Naive thymus-derived CD4-positive, alpha-beta T cell (primary cell): ENCODE data around the gene GTPBP10. TPM values are rescaled to one million over a fixed set of nuclear protein-coding genes. Genes with fewer than 3 reads are reported as not detected.

ENCODE experiments used
- ATAC-seq: fragments of 150-1000 bp; cut with Tn5 transposase; 2 replicates; pipeline ENCODE4 v1.10.0; 2021; ENCODE audit warnings: mild to moderate bottlenecking, moderate library complexity
- CTCF ChIA-PET: fragments of 350-600 bp; sonication (Branson Sonifier 250); formaldehyde crosslinking; loops from one replicate; lab custom pipeline; 2021; ENCODE audit warnings: antibody characterized with exemption; lab: Charles Lee
- POLR2A ChIA-PET: fragments of 350-600 bp; sonication (Branson Sonifier 250); formaldehyde crosslinking; loops from one replicate; lab custom pipeline; 2021; ENCODE audit warnings: antibody characterized with exemption, inconsistent platforms; lab: Charles Lee
- DNase-seq, 9 donors: peaks; one replicate each; pipeline versions ENCODE4 v3.0.0 to v3.0.0-alpha.2; 2020 to 2022; ENCODE audit warnings: mixed read lengths in 1 of 9
- H3K27ac ChIP-seq: one replicate; pipeline ENCODE4 v1.7.0; 2013; ENCODE audit warnings: mild to moderate bottlenecking, low read depth, low read length, moderate library complexity
- H3K27me3 ChIP-seq, 2 donors: one replicate each; pipeline ENCODE4 v1.7.0; 2013; ENCODE audit warnings: low read length in 2 of 2, mild to moderate bottlenecking in 2 of 2, moderate library complexity in 2 of 2; ENCODE audit not compliant: control insufficient read depth in 2 of 2, insufficient read depth in 2 of 2
- H3K36me3 ChIP-seq, 3 experiments: 1 replicate in 2 of 3; 2 replicates in 1 of 3; pipeline ENCODE4 v1.7.0; 2013; ENCODE audit warnings: low read length in 3 of 3, mild to moderate bottlenecking in 3 of 3, moderate library complexity in 1 of 3; ENCODE audit not compliant: insufficient read depth in 3 of 3, control insufficient read depth in 2 of 3
- H3K4me1 ChIP-seq, 2 donors: one replicate each; pipeline ENCODE4 v1.7.0; 2013; ENCODE audit warnings: low read length in 2 of 2, mild to moderate bottlenecking in 2 of 2, moderate library complexity in 1 of 2; ENCODE audit not compliant: control insufficient read depth in 2 of 2, insufficient read depth in 2 of 2
- H3K4me3 ChIP-seq: 2 replicates; pipeline ENCODE4 v1.7.0; 2013; ENCODE audit warnings: mild to moderate bottlenecking, low read length
- H3K9me3 ChIP-seq, 3 experiments: 1 replicate in 2 of 3; 2 replicates in 1 of 3; pipeline ENCODE4 v1.7.0; 2013; ENCODE audit warnings: low read length in 3 of 3; ENCODE audit not compliant: control insufficient read depth in 2 of 3
- H3K27ac Mint-ChIP-seq, 9 donors: one replicate each; pipeline ENCODE4 v1.8.0; 2020 to 2022; ENCODE audit warnings: mixed read lengths in 9 of 9, mild to moderate bottlenecking in 8 of 9, moderate library complexity in 5 of 9, inconsistent platforms in 2 of 9
- H3K27me3 Mint-ChIP-seq, 5 donors: one replicate each; pipeline ENCODE4 v1.8.0; 2021 to 2022; ENCODE audit warnings: mixed read lengths in 5 of 5, mild to moderate bottlenecking in 1 of 5
- H3K36me3 Mint-ChIP-seq, 5 donors: one replicate each; pipeline ENCODE4 v1.8.0; 2020 to 2022; ENCODE audit warnings: mixed read lengths in 5 of 5, mild to moderate bottlenecking in 3 of 5, inconsistent platforms in 1 of 5
- H3K4me1 Mint-ChIP-seq, 7 donors: one replicate each; pipeline ENCODE4 v1.8.0; 2020 to 2022; ENCODE audit warnings: mixed read lengths in 7 of 7, mild to moderate bottlenecking in 3 of 7, inconsistent platforms in 1 of 7
- H3K4me3 Mint-ChIP-seq, 10 donors: one replicate each; pipeline ENCODE4 v1.8.0; 2020 to 2022; ENCODE audit warnings: mild to moderate bottlenecking in 10 of 10, mixed read lengths in 10 of 10, moderate library complexity in 6 of 10, inconsistent platforms in 2 of 10
- H3K9me3 Mint-ChIP-seq, 11 donors: one replicate each; pipeline ENCODE4 v1.8.0; 2020 to 2022; ENCODE audit warnings: mixed read lengths in 11 of 11, mild to moderate bottlenecking in 4 of 11, inconsistent platforms in 1 of 11, moderate library complexity in 1 of 11
- intact Hi-C, 2 donors: fragments of 100-400 bp; cut with micrococcal nuclease; formaldehyde crosslinking; loops; one replicate each; pipeline ENCODE4 v1.15.1; 2023
- polyA plus RNA-seq, 2 donors: library from polyadenylated mRNA; unstranded; fragments of 300-500 nt; fragmentation: Illumina TruSeq; gene quantifications; one replicate each; pipeline ENCODE4 v1.2.3, GENCODE V29; 2021
- total RNA-seq, 6 experiments: library from RNA in 5 of 6; stranded (reverse) in 5 of 6; gene quantifications; 1 replicate in 5 of 6; 2 replicates in 1 of 6; pipeline ENCODE4 v1.2.3 and lab custom pipeline; 2021 to 2026

Gene GTPBP10
- total and polyA plus RNA-seq, 7 experiments from 2014 or later, result 21.5 to 51.4 (median 42.1) TPM

DNA sequence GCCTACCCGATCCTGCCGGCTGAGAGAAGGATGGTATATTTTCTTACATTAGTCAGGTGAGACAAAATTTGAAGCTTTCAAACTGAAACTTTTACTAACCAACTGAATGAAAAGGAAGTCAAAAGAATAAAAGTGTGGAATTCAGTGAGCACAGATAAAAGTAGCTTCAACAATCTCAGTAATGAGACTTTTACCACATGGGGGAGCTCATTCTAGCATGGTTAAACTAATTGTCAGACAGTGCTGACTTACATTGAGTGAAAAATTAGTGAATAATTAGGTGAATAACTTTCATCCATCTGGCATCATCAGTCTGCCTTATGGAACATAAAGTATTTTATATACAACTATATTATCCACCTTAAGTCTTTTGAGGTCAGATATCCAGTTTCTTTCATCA lies 33.8 kb upstream of the GTPBP10 start:
- H3K4me1 ChIP-seq, result no peaks in the 10 kb centered on the region
- H3K4me3 ChIP-seq, result no peak overlapping the region
- no peaks in the 10 kb centered on the region for H3K36me3 ChIP-seq
- H3K9me3 Mint-ChIP-seq, result no peaks in the 10 kb centered on the region
- H3K27me3 Mint-ChIP-seq, result peaks cover 21 to 46% (median 25%) of the 10 kb centered on the region in 5 donors
- intact Hi-C loops, result loop anchor here (1.0 to 2.0 kb wide), 2 partner anchors 114 to 115 kb away; no protein-coding TSS in a partner anchor
- ChIA-PET POLR2A (no interaction called here), CTCF (interaction anchor here (0.7 to 1.3 kb wide), 5 partner anchors 14 to 123 kb away, joined by 3 to 5 read pairs (median 3); no protein-coding TSS in a partner anchor)
- H3K27me3 ChIP-seq, result peaks cover 0 to 5% of the 10 kb centered on the region in 2 donors
- no peak overlapping the region for H3K4me3 Mint-ChIP-seq
- no peak overlapping the region for H3K27ac ChIP-seq
- H3K4me1 Mint-ChIP-seq, result no peaks in the 10 kb centered on the region
- H3K27ac Mint-ChIP-seq, result peak overlapping the region in 1 of 9 donors; percentile 20
- DNase-seq (peak in 3 of 9 donors; percentile 7 to 13 (median 10)), ATAC-seq (no peak)
- no peaks in the 10 kb centered on the region for H3K36me3 Mint-ChIP-seq
- no peaks in the 10 kb centered on the region for H3K9me3 ChIP-seq

GRCh38 chr7:90313907-90314306 lies 32.6 kb upstream of the GTPBP10 start:
- H3K4me1 Mint-ChIP-seq, result no peaks in the 10 kb centered on the region
- ATAC-seq (no peak), DNase-seq (no peak)
- intact Hi-C loops, result loop anchor here in 1 of 2 donors (2.0 kb wide), 1 partner anchor 113 kb away; no protein-coding TSS in a partner anchor
- POLR2A ChIA-PET, result no interaction called here
- Histone ChIP-seq H3K36me3 (no peaks in the 10 kb centered on the region), H3K27ac (no peak overlapping the region), H3K27me3 (peaks cover 0 to 5% of the 10 kb centered on the region in 2 donors), H3K4me3 (no peak overlapping the region), H3K9me3 (no peaks in the 10 kb centered on the region), H3K4me1 (no peaks in the 10 kb centered on the region)
- no peaks in the 10 kb centered on the region for H3K36me3 Mint-ChIP-seq
- no peak overlapping the region for H3K27ac Mint-ChIP-seq
- peaks cover 24 to 47% (median 31%) of the 10 kb centered on the region in 5 donors for H3K27me3 Mint-ChIP-seq
- H3K9me3 Mint-ChIP-seq, result no peaks in the 10 kb centered on the region
- CTCF ChIA-PET, result interaction anchor here (0.8 kb wide), 1 partner anchor 1993 kb away, joined by 3 read pairs; no protein-coding TSS in a partner anchor
- H3K4me3 Mint-ChIP-seq, result no peak overlapping the region

DNA sequence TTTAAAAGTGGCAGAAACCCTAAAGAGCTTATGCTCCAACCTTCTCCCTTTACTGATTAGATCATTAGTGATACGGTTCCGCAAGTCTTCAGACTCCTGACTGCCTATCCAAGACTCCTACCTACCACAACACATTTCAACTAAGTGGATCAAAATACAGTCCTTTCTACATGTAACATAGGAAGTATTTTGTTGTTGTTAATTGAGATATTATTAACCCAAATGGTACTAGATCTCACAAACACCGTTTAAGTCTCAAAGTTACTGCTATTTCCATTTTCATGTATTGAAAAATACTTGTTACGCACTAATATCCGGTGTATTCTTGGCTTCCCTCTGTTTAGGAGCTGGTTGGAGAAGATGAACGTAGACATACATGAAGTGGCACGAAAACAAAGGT lies 26.5 kb upstream of the GTPBP10 start:
- ChIA-PET CTCF (no interaction called here), POLR2A (no interaction called here)
- Mint-ChIP-seq H3K4me1 (peaks cover 9 to 18% (median 15%) of the 10 kb centered on the region in 7 donors), H3K27me3 (peaks cover 52 to 71% (median 68%) of the 10 kb centered on the region in 5 donors), H3K36me3 (peaks cover 0 to 4% (median 0%) of the 10 kb centered on the region in 5 donors), H3K9me3 (no peaks in the 10 kb centered on the region), H3K4me3 (peak overlapping the region in 4 of 10 donors; percentile 39 to 48 (median 46)), H3K27ac (no peak overlapping the region)
- DNase-seq (no peak), ATAC-seq (no peak)
- H3K9me3 ChIP-seq, result no peaks in the 10 kb centered on the region
- H3K4me1 ChIP-seq, result no peaks in the 10 kb centered on the region
- no peaks in the 10 kb centered on the region for H3K36me3 ChIP-seq
- intact Hi-C loops, result no loop called here
- peaks cover 0 to 10% of the 10 kb centered on the region in 2 donors for H3K27me3 ChIP-seq
- no peak overlapping the region for H3K27ac ChIP-seq
- no peak overlapping the region for H3K4me3 ChIP-seq

DNA sequence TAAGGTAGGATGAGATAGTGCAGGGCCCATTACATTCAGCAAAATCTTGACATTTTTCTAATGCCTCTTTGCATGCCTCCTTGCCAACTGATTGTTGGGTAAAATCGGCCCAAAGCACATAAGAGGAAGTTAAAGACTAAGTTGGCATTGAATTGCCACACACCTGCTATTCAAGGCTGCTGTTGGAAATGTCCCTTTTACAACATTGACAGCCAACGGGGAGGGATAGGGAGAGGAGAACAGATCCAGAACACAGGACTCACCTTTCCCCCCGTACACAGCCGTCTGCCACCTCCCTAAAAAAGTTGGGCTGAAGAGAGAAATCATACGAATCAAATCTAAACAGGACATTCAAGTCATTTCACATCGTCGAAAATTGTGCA lies 26.1 kb upstream of the GTPBP10 start:
- Mint-ChIP-seq H3K27me3 (peaks cover 55 to 69% (median 67%) of the 10 kb centered on the region in 5 donors), H3K4me3 (peak overlapping the region in 8 of 10 donors; percentile 39 to 64 (median 48)), H3K4me1 (peaks cover 9 to 18% (median 15%) of the 10 kb centered on the region in 7 donors), H3K36me3 (peaks cover 0 to 4% (median 0%) of the 10 kb centered on the region in 5 donors), H3K9me3 (no peaks in the 10 kb centered on the region), H3K27ac (no peak overlapping the region)
- Histone ChIP-seq H3K27me3 (peaks cover 0 to 10% of the 10 kb centered on the region in 2 donors), H3K36me3 (no peaks in the 10 kb centered on the region), H3K4me3 (no peak overlapping the region), H3K4me1 (no peaks in the 10 kb centered on the region), H3K27ac (no peak overlapping the region), H3K9me3 (no peaks in the 10 kb centered on the region)
- ChIA-PET POLR2A (no interaction called here), CTCF (no interaction called here)
- ATAC-seq (no peak), DNase-seq (no peak)
- intact Hi-C loops, result no loop called here

GRCh38 chr7:90320801-90321494 lies 25.6 kb upstream of the GTPBP10 start, which contains the start of gene FAM237B:
TSS of gene FAM237B (minus strand) at chr7:90321304. CDS start at chr7:90319748, 1,556 bp downstream.
- H3K36me3 Mint-ChIP-seq, result peaks cover 0 to 4% (median 0%) of the 10 kb centered on the region in 5 donors
- peak within 1 kb of the TSS in 9 of 10 donors; percentile 11 to 78 (median 48) for H3K4me3 Mint-ChIP-seq
- ATAC-seq, result no peak
- DNase-seq, result no peak
- intact Hi-C loops, result no loop called here
- ChIA-PET CTCF (no interaction called here), POLR2A (no interaction called here)
- Histone ChIP-seq H3K36me3 (no peaks in the 10 kb centered on the region), H3K4me1 (no peaks in the 10 kb centered on the region), H3K27me3 (peaks cover 0 to 10% of the 10 kb centered on the region in 2 donors), H3K9me3 (no peaks in the 10 kb centered on the region), H3K4me3 (no peak within 1 kb of the TSS), H3K27ac (no peak within 1 kb of the TSS)
- H3K27ac Mint-ChIP-seq, result no peak within 1 kb of the TSS
- peaks cover 9 to 18% (median 15%) of the 10 kb centered on the region in 7 donors for H3K4me1 Mint-ChIP-seq
- H3K27me3 Mint-ChIP-seq, result peaks cover 56 to 69% (median 65%) of the 10 kb centered on the region in 5 donors
- H3K9me3 Mint-ChIP-seq, result no peaks in the 10 kb centered on the region

DNA sequence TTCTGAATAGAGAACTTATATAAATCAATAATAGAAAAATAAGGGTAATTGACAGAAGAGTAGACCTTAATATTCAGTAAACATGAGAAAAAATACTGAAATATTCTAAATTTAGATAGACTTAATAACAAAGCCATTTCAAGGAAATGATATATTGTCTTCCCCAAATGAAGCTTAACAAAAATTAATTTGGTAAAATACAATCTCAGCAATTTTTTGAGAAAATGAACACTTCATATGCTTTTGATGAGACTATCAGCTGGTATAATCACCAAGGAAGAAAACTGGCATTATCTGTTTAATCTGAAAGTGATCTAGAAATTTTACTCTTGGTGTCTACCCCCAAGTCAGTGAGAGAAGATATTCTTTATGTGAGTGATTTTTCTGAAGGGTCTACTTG lies 23.7 kb upstream of the GTPBP10 start:
- no peaks in the 10 kb centered on the region for H3K36me3 ChIP-seq
- H3K27me3 ChIP-seq, result peaks cover 0 to 10% of the 10 kb centered on the region in 2 donors
- H3K4me1 ChIP-seq, result no peaks in the 10 kb centered on the region
- no peaks in the 10 kb centered on the region for H3K9me3 ChIP-seq
- Mint-ChIP-seq H3K4me3 (no peak overlapping the region), H3K36me3 (peaks cover 0 to 4% (median 0%) of the 10 kb centered on the region in 5 donors), H3K9me3 (no peaks in the 10 kb centered on the region), H3K4me1 (peaks cover 9 to 18% (median 15%) of the 10 kb centered on the region in 7 donors), H3K27me3 (peaks cover 47 to 54% (median 49%) of the 10 kb centered on the region in 5 donors), H3K27ac (no peak overlapping the region)
- DNase-seq (no peak), ATAC-seq (no peak)
- intact Hi-C loops, result no loop called here
- H3K4me3 ChIP-seq, result no peak overlapping the region
- CTCF ChIA-PET, result no interaction called here
- POLR2A ChIA-PET, result no interaction called here
- H3K27ac ChIP-seq, result no peak overlapping the region
